Sigmoid colon (tissue), 4 donors: ENCODE measurements around the gene HPS4.

ENCODE experiments used
- CTCF ChIP-seq, 4 experiments: fragments of 450-650 bp in 3 of 4; fragments of 200-600 bp in 1 of 4; IDR thresholded peaks; one replicate each; pipeline ENCODE4 v1.5.1; 2016 to 2019; ENCODE audit warnings: antibody characterized with exemption in 4 of 4, mild to moderate bottlenecking in 3 of 4, moderate library complexity in 2 of 4
- EP300 ChIP-seq, 4 donors: sonication (generic); formaldehyde crosslinking; IDR thresholded peaks; one replicate each; pipeline ENCODE4 v1.6.1; 2017; ENCODE audit warnings: antibody characterized with exemption in 4 of 4
- POLR2A ChIP-seq, 2 donors: fragments of 450-650 bp; IDR thresholded peaks; one replicate each; pipeline ENCODE4 v1.6.1; 2016; ENCODE audit warnings: antibody characterized with exemption in 2 of 2, mild to moderate bottlenecking in 2 of 2, moderate library complexity in 2 of 2
- POLR2AphosphoS5 ChIP-seq, 4 donors: sonication (generic); formaldehyde crosslinking; IDR thresholded peaks; one replicate each; pipeline ENCODE4 v1.6.1; 2017; ENCODE audit warnings: antibody characterized with exemption in 4 of 4

- no peak for TF ChIP-seq POLR2AphosphoS5 (IDR thresholded peaks at IDR 0.05)
- no peak for TF ChIP-seq POLR2A (IDR thresholded peaks at IDR 0.05)
- no peak for TF ChIP-seq CTCF (IDR thresholded peaks at IDR 0.05)
- TF ChIP-seq EP300 (IDR thresholded peaks at IDR 0.05): no peak
Measured at GRCh38 chr22:26503758-26504157, 20.2 kb upstream of the HPS4 start.
